Caki2 (cell line): ENCODE data around the gene ESR1. TPM values are rescaled to one million over a fixed set of nuclear protein-coding genes. Genes with fewer than 3 reads are reported as not detected.
"Not testable (repeated sequence)": the region's sequence is repeated elsewhere in the genome, so short reads cannot be mapped to it uniquely, and the experiment has no call there.

Source experiments
- DNase-seq: peaks from one replicate; pipeline ENCODE4 v3.0.0-alpha.2; 2015; ENCODE audit warnings: low read depth
- in situ Hi-C: cut with HindIII; loops from 2 replicates; pipeline ENCODE4 v1.10.0; 2016; ENCODE audit warnings: low sequenced_read_pairs, low pct_unique_long_range_greater_than_20kb, mixed read lengths
- total RNA-seq: library from RNA; depleted of rRNA; stranded (reverse); fragments of >200 nt; shearing (Covaris generic); gene quantifications from 2 replicates; pipeline ENCODE4 v1.2.3, GENCODE V29; 2014; ENCODE audit warnings: low replicate concordance

Gene ESR1
- total RNA-seq, 1 experiment from 2014 or later, result not detected

- no peak for DNase-seq
- in situ Hi-C loops, result no loop called here
These were observed 1.1 kb downstream of the ESR1 start for GRCh38 chr6:151808371-151809241.

GRCh38 chr6:151811081-151811480 is 3.6 kb downstream of the ESR1 start:
- in situ Hi-C loops, result no loop called here
- DNase-seq, result no peak

- no peak for DNase-seq
- in situ Hi-C loops, result no loop called here
These were observed 6.4 kb downstream of the ESR1 start for GRCh38 chr6:151813858-151814257.

- in situ Hi-C loops, result no loop called here
- no peak for DNase-seq
These were observed 7.1 kb downstream of the ESR1 start for GRCh38 chr6:151814614-151815013.

GRCh38 chr6:151822252-151823111 is 15.0 kb downstream of the ESR1 start:
- no peak for DNase-seq
- in situ Hi-C loops, result no loop called here

- DNase-seq, result no peak
- in situ Hi-C loops, result no loop called here
These were observed 19.1 kb downstream of the ESR1 start for GRCh38 chr6:151826517-151827142.

- DNase-seq, result no peak
- in situ Hi-C loops, result no loop called here
These were observed 25.2 kb downstream of the ESR1 start for GRCh38 chr6:151832710-151833109.

GRCh38 chr6:151835396-151835795 is 27.9 kb downstream of the ESR1 start:
- DNase-seq, result no peak
- in situ Hi-C loops, result no loop called here

GRCh38 chr6:151837223-151837622 is 29.7 kb downstream of the ESR1 start:
- DNase-seq, result no peak
- in situ Hi-C loops, result no loop called here

- in situ Hi-C loops, result no loop called here
- DNase-seq, result no peak
These were observed 35.3 kb downstream of the ESR1 start for GRCh38 chr6:151842816-151843215.

- in situ Hi-C loops, result no loop called here
- DNase-seq, result peak; percentile 17
These were observed 39.6 kb downstream of the ESR1 start for GRCh38 chr6:151847064-151847463.

- in situ Hi-C loops, result no loop called here
- no peak for DNase-seq
These were observed 43.1 kb downstream of the ESR1 start for GRCh38 chr6:151850479-151851003.

- DNase-seq, result no peak
- in situ Hi-C loops, result no loop called here
These were observed 50.8 kb downstream of the ESR1 start for GRCh38 chr6:151858294-151858693.

GRCh38 chr6:151862461-151862860 is 55.0 kb downstream of the ESR1 start:
- in situ Hi-C loops, result no loop called here
- DNase-seq, result no peak

GRCh38 chr6:151867361-151867869 is 59.9 kb downstream of the ESR1 start:
- in situ Hi-C loops, DNase-seq: not testable (repeated sequence)

- in situ Hi-C loops, result no loop called here
- DNase-seq, result no peak
These were observed 61.9 kb downstream of the ESR1 start for GRCh38 chr6:151869345-151869744.

GRCh38 chr6:151869787-151870186 is 62.3 kb downstream of the ESR1 start:
- DNase-seq, result no peak

GRCh38 chr6:151870375-151870774 is 62.9 kb downstream of the ESR1 start:
- in situ Hi-C loops, result no loop called here
- DNase-seq, result no peak

More at GRCh38 chr6:151869787-151870186, 62.3 kb downstream of the ESR1 start:
- in situ Hi-C loops, result no loop called here
